H9 (cell line): ENCODE data around the gene MGAT5. TPM values are rescaled to one million over a fixed set of nuclear protein-coding genes. Genes with fewer than 3 reads are reported as not detected.

Source experiments
- DNase-seq: peaks from one replicate; pipeline ENCODE4 v3.0.0-alpha.2; 2017
- H2AFZ ChIP-seq: one replicate; pipeline ENCODE4 v1.6.1; 2013; ENCODE audit warnings: mild to moderate bottlenecking, low read length, control low read depth, moderate library complexity
- H2AK5ac ChIP-seq: 2 replicates; pipeline ENCODE4 v1.6.1; 2013; ENCODE audit warnings: low read length, control low read depth, mixed read lengths; ENCODE audit not compliant: insufficient read length
- H2BK120ac ChIP-seq: one replicate; pipeline ENCODE4 v1.6.1; 2013; ENCODE audit warnings: low read depth, mild to moderate bottlenecking, low read length, control low read depth, inconsistent platforms; ENCODE audit not compliant: poor library complexity, severe bottlenecking
- H2BK12ac ChIP-seq: 2 replicates; pipeline ENCODE4 v1.6.1; 2013; ENCODE audit warnings: low read length, control low read depth, mixed read lengths, low read depth; ENCODE audit not compliant: insufficient read length
- H2BK15ac ChIP-seq: 2 replicates; pipeline ENCODE4 v1.6.1; 2013; ENCODE audit warnings: low read depth, low read length, control low read depth
- H2BK20ac ChIP-seq: one replicate; pipeline ENCODE4 v1.6.1; 2013; ENCODE audit warnings: low read depth, mild to moderate bottlenecking, low read length, control low read depth, inconsistent platforms; ENCODE audit not compliant: poor library complexity, severe bottlenecking
- H2BK5ac ChIP-seq: 2 replicates; pipeline ENCODE4 v1.6.1; 2013; ENCODE audit warnings: low read length, control low read depth, mixed read lengths; ENCODE audit not compliant: insufficient read length
- H3K14ac ChIP-seq: 2 replicates; pipeline ENCODE4 v1.6.1; 2013; ENCODE audit warnings: low read length, control low read depth; ENCODE audit not compliant: insufficient read depth
- H3K18ac ChIP-seq: 2 replicates; pipeline ENCODE4 v1.6.1; 2013; ENCODE audit warnings: low read depth, mild to moderate bottlenecking, mixed read lengths, low read length, control low read depth; ENCODE audit not compliant: insufficient read length
- H3K23ac ChIP-seq: 2 replicates; pipeline ENCODE4 v1.6.1; 2013; ENCODE audit warnings: low read length, control low read depth, mixed read lengths, low read depth; ENCODE audit not compliant: insufficient read length
- H3K23me2 ChIP-seq: 2 replicates; pipeline ENCODE4 v1.6.1; 2013; ENCODE audit warnings: low read depth, mild to moderate bottlenecking, mixed read lengths, low read length, control low read depth; ENCODE audit not compliant: insufficient read length, poor library complexity, severe bottlenecking
- H3K27ac ChIP-seq: 2 replicates; pipeline ENCODE4 v1.5.1; 2013; ENCODE audit warnings: low read length, control low read depth, mixed read lengths, low read depth; ENCODE audit not compliant: insufficient read length
- H3K27me3 ChIP-seq: 2 replicates; pipeline ENCODE4 v1.6.1; 2013; ENCODE audit warnings: low read length, control low read depth, inconsistent platforms; ENCODE audit not compliant: insufficient read depth
- H3K4ac ChIP-seq: 2 replicates; pipeline ENCODE4 v1.6.1; 2013; ENCODE audit warnings: low read depth, mild to moderate bottlenecking, control low read depth, inconsistent platforms, low read length, moderate library complexity
- H3K4me1 ChIP-seq: 2 replicates; pipeline ENCODE4 v1.6.1; 2013; ENCODE audit warnings: low read length, control low read depth, inconsistent platforms; ENCODE audit not compliant: insufficient read depth
- H3K4me2 ChIP-seq: 2 replicates; pipeline ENCODE4 v1.6.1; 2013; ENCODE audit warnings: low read length, control low read depth, mixed read lengths; ENCODE audit not compliant: insufficient read length, insufficient read depth
- H3K56ac ChIP-seq: 2 replicates; pipeline ENCODE4 v1.6.1; 2013; ENCODE audit warnings: low read depth, mild to moderate bottlenecking, mixed read lengths, low read length, control low read depth; ENCODE audit not compliant: insufficient read length
- H3K79me1 ChIP-seq: 2 replicates; pipeline ENCODE4 v1.6.1; 2013; ENCODE audit warnings: low read depth, mild to moderate bottlenecking, moderate library complexity, low read length, control low read depth, inconsistent platforms; ENCODE audit not compliant: insufficient read depth, poor library complexity, severe bottlenecking
- H3K79me2 ChIP-seq: 2 replicates; pipeline ENCODE4 v1.6.1; 2013; ENCODE audit warnings: low read length, control low read depth, inconsistent platforms; ENCODE audit not compliant: insufficient read depth
- H3K9ac ChIP-seq: 2 replicates; pipeline ENCODE4 v1.6.1; 2013; ENCODE audit warnings: low read length, control low read depth, mixed read lengths; ENCODE audit not compliant: insufficient read length; ENCODE audit errors: extremely low read depth
- H3K9me3 ChIP-seq: one replicate; pipeline ENCODE4 v1.6.1; 2013; ENCODE audit warnings: low read depth, low read length, inconsistent platforms; ENCODE audit not compliant: control insufficient read depth
- H3T11ph ChIP-seq: one replicate; pipeline ENCODE4 v1.6.1; 2013; ENCODE audit warnings: mild to moderate bottlenecking, low read length, control low read depth, inconsistent platforms
- H4K20me1 ChIP-seq: one replicate; pipeline ENCODE4 v1.6.1; 2013; ENCODE audit not compliant: control insufficient read depth, insufficient read length, insufficient read depth
- H4K5ac ChIP-seq: 2 replicates; pipeline ENCODE4 v1.6.1; 2013; ENCODE audit warnings: low read depth, mild to moderate bottlenecking, mixed read lengths, low read length, control low read depth; ENCODE audit not compliant: insufficient read length
- H4K8ac ChIP-seq: replicated peaks from 2 replicates; pipeline ENCODE4 v1.6.1; 2013; ENCODE audit warnings: low read length, control low read depth, mixed read lengths, low read depth; ENCODE audit not compliant: insufficient read length
- H4K91ac ChIP-seq: 2 replicates; pipeline ENCODE4 v1.6.1; 2013; ENCODE audit warnings: low read depth, mild to moderate bottlenecking, moderate library complexity, mixed read lengths, low read length, control low read depth; ENCODE audit not compliant: insufficient read length
- H3K27ac Mint-ChIP-seq, 3 experiments: 2 replicates in 2 of 3; 3 replicates in 1 of 3; pipeline ENCODE4 v1.8.0; 2020 to 2021; ENCODE audit warnings: mixed read lengths in 3 of 3, mild to moderate bottlenecking in 1 of 3, moderate library complexity in 1 of 3
- H3K27me3 Mint-ChIP-seq: 2 replicates; pipeline ENCODE4 v1.8.0; 2021; ENCODE audit warnings: low read depth, mild to moderate bottlenecking, moderate library complexity, mixed read lengths
- H3K36me3 Mint-ChIP-seq, 3 experiments: 2 replicates in 2 of 3; 3 replicates in 1 of 3; pipeline ENCODE4 v1.8.0; 2020 to 2021; ENCODE audit warnings: low read depth in 3 of 3, mixed read lengths in 3 of 3; ENCODE audit not compliant: insufficient read depth in 1 of 3
- H3K4me1 Mint-ChIP-seq, 2 experiments: 2 replicates each; pipeline ENCODE4 v1.8.0; 2020; ENCODE audit warnings: mixed read lengths in 2 of 2
- H3K4me3 Mint-ChIP-seq, 2 experiments: 2 replicates in 1 of 2; 3 replicates in 1 of 2; pipeline ENCODE4 v1.8.0; 2020 to 2021; ENCODE audit warnings: mild to moderate bottlenecking in 2 of 2, mixed read lengths in 2 of 2, moderate library complexity in 1 of 2
- H3K9me3 Mint-ChIP-seq, 2 experiments: 2 replicates in 1 of 2; 3 replicates in 1 of 2; pipeline ENCODE4 v1.8.0; 2020; ENCODE audit warnings: mild to moderate bottlenecking in 2 of 2, mixed read lengths in 2 of 2, moderate library complexity in 1 of 2
- WGBS: extraction: QIAGEN DNeasy Blood & Tissue Kit; methylation state at CpG from one replicate; pipeline ENCODE4 v1.1.7; 2013; ENCODE audit warnings: missing lambda C conversion rate, low lambda C conversion rate, mixed read lengths; ENCODE audit not compliant: insufficient read length; ENCODE audit errors: extremely low coverage; 5-methylcytosine and 5-hydroxymethylcytosine counted together
- total RNA-seq: library from RNA; stranded (reverse); gene quantifications from 2 replicates; pipeline ENCODE4 v1.2.1, GENCODE V29; 2021
- TF ChIP-seq, protein P1 (sequence below): fragments of 200-600 bp; sonication (generic); conservative IDR thresholded peaks from 3 replicates; pipeline ENCODE4 v1.8.0; 2021; ENCODE audit warnings: antibody characterized with exemption, mild to moderate bottlenecking

The MGAT5 gene
- total RNA-seq, 1 experiment from 2014 or later, result 25.7 TPM

DNA sequence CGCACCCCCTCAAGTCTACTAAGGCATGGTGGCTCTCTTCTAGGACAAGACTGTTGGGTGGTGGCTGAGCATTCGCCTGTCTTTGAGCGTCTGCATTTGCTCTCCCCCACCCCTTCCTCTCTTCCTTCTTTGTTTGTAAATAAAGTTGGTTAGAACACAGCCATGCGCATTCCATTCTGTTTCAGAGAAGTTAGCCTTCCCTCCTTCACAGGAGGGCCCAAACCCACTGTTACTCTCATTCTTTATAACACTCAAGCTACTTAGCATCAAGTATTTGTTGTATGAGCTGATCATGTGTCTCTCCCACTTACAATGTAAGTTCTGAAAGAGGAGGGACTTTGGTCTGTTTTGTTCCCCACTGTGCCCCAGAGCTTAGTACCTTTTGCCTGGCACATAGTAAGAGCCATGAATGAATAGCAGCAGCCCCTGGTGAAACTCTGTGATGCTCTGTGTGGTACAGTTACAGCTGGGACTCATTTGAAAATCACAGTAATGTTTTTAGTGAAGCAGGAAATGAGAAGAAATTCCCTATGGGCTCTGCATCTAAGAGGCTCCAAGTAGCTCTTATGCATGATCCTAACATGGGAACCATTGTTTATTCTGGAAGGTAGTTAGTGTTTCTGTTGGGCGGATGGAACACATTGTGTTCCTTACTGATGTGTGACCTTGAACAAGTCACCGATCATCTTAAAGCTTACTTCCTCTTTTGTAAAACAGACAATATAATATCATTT lies 7.7 kb downstream of the MGAT5 start:
- Histone ChIP-seq H3K79me2 (0 out of 2 replicates have a peak, but pooled peaks cover 2% of the 10 kb centered on the region), H3K23ac (no peak overlapping the region), H2BK15ac (no peak overlapping the region), H2AFZ (no peak overlapping the region), H3T11ph (no peak overlapping the region), H3K9ac (no peak overlapping the region), H4K8ac (no peak overlapping the region), H3K4me1 (peaks cover 10% of the 10 kb centered on the region; the same call in 1 of the 2 replicates), H3K4me2 (no peak overlapping the region), H3K56ac (no peak overlapping the region), H4K5ac (no peak overlapping the region), H2BK120ac (no peak overlapping the region), H3K27me3 (no peaks in the 10 kb centered on the region), H3K27ac (no peak overlapping the region), H2AK5ac (no peak overlapping the region), H3K14ac (no peak overlapping the region; the same call in 1 of the 2 replicates), H2BK5ac (no peak overlapping the region), H2BK20ac (no peak overlapping the region), H3K79me1 (no peaks in the 10 kb centered on the region), H3K4ac (no peak overlapping the region), H3K18ac (no peak overlapping the region), H4K20me1 (no peaks in the 10 kb centered on the region), H3K9me3 (no peaks in the 10 kb centered on the region), H2BK12ac (no peak overlapping the region), H4K91ac (no peak overlapping the region), H3K23me2 (no peaks in the 10 kb centered on the region)
- WGBS, result no CpG with 5 or more reads among the region's 6 CpGs
- TF ChIP-seq, protein P1, sequence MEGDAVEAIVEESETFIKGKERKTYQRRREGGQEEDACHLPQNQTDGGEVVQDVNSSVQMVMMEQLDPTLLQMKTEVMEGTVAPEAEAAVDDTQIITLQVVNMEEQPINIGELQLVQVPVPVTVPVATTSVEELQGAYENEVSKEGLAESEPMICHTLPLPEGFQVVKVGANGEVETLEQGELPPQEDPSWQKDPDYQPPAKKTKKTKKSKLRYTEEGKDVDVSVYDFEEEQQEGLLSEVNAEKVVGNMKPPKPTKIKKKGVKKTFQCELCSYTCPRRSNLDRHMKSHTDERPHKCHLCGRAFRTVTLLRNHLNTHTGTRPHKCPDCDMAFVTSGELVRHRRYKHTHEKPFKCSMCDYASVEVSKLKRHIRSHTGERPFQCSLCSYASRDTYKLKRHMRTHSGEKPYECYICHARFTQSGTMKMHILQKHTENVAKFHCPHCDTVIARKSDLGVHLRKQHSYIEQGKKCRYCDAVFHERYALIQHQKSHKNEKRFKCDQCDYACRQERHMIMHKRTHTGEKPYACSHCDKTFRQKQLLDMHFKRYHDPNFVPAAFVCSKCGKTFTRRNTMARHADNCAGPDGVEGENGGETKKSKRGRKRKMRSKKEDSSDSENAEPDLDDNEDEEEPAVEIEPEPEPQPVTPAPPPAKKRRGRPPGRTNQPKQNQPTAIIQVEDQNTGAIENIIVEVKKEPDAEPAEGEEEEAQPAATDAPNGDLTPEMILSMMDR, result no peak
- no peaks in the 10 kb centered on the region for H3K9me3 Mint-ChIP-seq
- H3K27me3 Mint-ChIP-seq, result no peaks in the 10 kb centered on the region
- peak overlapping the region; percentile 68 to 90 (median 79); a peak in 6 of 7 replicates for H3K27ac Mint-ChIP-seq
- no peak for DNase-seq
- H3K36me3 Mint-ChIP-seq, result no peaks in the 10 kb centered on the region
- H3K4me3 Mint-ChIP-seq, result no peak overlapping the region; a peak in 1 of 5 replicates
- peaks cover 21 to 26% of the 10 kb centered on the region in 2 experiments for H3K4me1 Mint-ChIP-seq
